Endothelial cell of umbilical vein (primary cell): ENCODE data around the gene ANKS1A. TPM values are rescaled to one million over a fixed set of nuclear protein-coding genes. Genes with fewer than 3 reads are reported as not detected.
"Not testable (repeated sequence)": the region's sequence is repeated elsewhere in the genome, so short reads cannot be mapped to it uniquely, and the experiment has no call there.

Experiments used
- BruUV-seq: library from RNA; stranded (reverse); fragments of 400-500 nt; replicated peaks from 2 replicates; lab custom pipeline; 2021; lab: Mats Ljungman, UMichigan
- CTCF ChIA-PET: fragments of 300-600, 350-600 bp; sonication (Branson Sonifier 250); formaldehyde crosslinking; loops from one replicate; lab custom pipeline; 2021; ENCODE audit warnings: antibody characterized with exemption, inconsistent platforms; lab: Charles Lee
- POLR2A ChIA-PET: fragments of 300-600, 350-600 bp; sonication (Branson Sonifier 250); formaldehyde crosslinking; loops from one replicate; lab custom pipeline; 2021; ENCODE audit warnings: antibody characterized with exemption, inconsistent platforms; lab: Charles Lee
- DNase-seq: peaks from one replicate; pipeline ENCODE4 v3.0.0-alpha.2; 2011; ENCODE audit warnings: low read depth, low spot score
- FAIRE-seq: peaks from 2 replicates; lab custom pipeline; 2011; peaks lifted over from hg19 to GRCh38; lab: Jason Lieb, UNC
- H2AFZ ChIP-seq: 2 replicates; pipeline ENCODE4 v1.6.0; 2012; ENCODE audit warnings: low read depth, low read length, control low read depth, inconsistent platforms
- H3K27ac ChIP-seq: 2 replicates; pipeline ENCODE4 v1.5.1; 2011; ENCODE audit warnings: low read depth, mild to moderate bottlenecking, control low read depth, low read length, moderate library complexity; ENCODE audit not compliant: insufficient read depth
- H3K27me3 ChIP-seq, 2 experiments: 2 replicates each; pipeline versions ENCODE4 v1.6.0 to v1.6.1; 2011; ENCODE audit warnings: low read length in 2 of 2, mixed read lengths in 1 of 2; ENCODE audit not compliant: control insufficient read depth in 2 of 2, insufficient read depth in 2 of 2
- H3K36me3 ChIP-seq, 2 experiments: 2 replicates in 1 of 2; 3 replicates in 1 of 2; pipeline ENCODE4 v1.5.1; 2011; ENCODE audit warnings: low read length in 2 of 2, mild to moderate bottlenecking in 1 of 2, moderate library complexity in 1 of 2; ENCODE audit not compliant: control insufficient read depth in 2 of 2, insufficient read depth in 2 of 2; ENCODE audit errors: extremely low read depth in 1 of 2
- H3K4me1 ChIP-seq: 3 replicates; pipeline ENCODE4 v1.5.1; 2011; ENCODE audit warnings: mild to moderate bottlenecking, low read length; ENCODE audit not compliant: control insufficient read depth, insufficient read depth; ENCODE audit errors: extremely low read depth
- H3K4me2 ChIP-seq: 2 replicates; pipeline ENCODE4 v1.6.1; 2011; ENCODE audit warnings: low read length, control low read depth, mixed read lengths; ENCODE audit not compliant: insufficient read depth
- H3K4me3 ChIP-seq, 3 experiments: fragments of 200-600 bp in 1 of 3; sonication (generic), shearing (Covaris generic) in 1 of 3; replicated peaks in 1 of 3; 2 replicates each; pipeline ENCODE4 v1.5.1; 2011 to 2016; ENCODE audit warnings: control low read depth in 3 of 3, low read length in 3 of 3, mild to moderate bottlenecking in 2 of 3, inconsistent platforms in 1 of 3, low read depth in 1 of 3, moderate library complexity in 1 of 3; ENCODE audit not compliant: insufficient read depth in 1 of 3
- H3K79me2 ChIP-seq: 2 replicates; pipeline ENCODE4 v1.6.0; 2012; ENCODE audit warnings: low read length, inconsistent platforms; ENCODE audit not compliant: control insufficient read depth, insufficient read depth
- H3K9ac ChIP-seq: replicated peaks from 2 replicates; pipeline ENCODE3; 2011; ENCODE audit warnings: low read length, control low read depth; ENCODE audit not compliant: insufficient read depth; ENCODE audit errors: extremely low read depth
- H3K9me1 ChIP-seq: replicated peaks from 3 replicates; pipeline ENCODE4 v1.6.0; 2011; ENCODE audit warnings: mild to moderate bottlenecking, low read length; ENCODE audit not compliant: control insufficient read depth, insufficient read depth; ENCODE audit errors: extremely low read depth
- H3K9me3 ChIP-seq: replicated peaks from 2 replicates; pipeline ENCODE4 v1.5.1; 2012; ENCODE audit warnings: low read length, inconsistent platforms; ENCODE audit not compliant: control insufficient read depth, insufficient read depth
- H4K20me1 ChIP-seq: replicated peaks from 2 replicates; pipeline ENCODE3; 2011; ENCODE audit warnings: mild to moderate bottlenecking, low read length; ENCODE audit not compliant: control insufficient read depth, insufficient read depth; ENCODE audit errors: extremely low read depth
- EZH2 ChIP-seq: IDR thresholded peaks from 2 replicates; pipeline ENCODE4 v1.6.1; 2012; ENCODE audit warnings: borderline replicate concordance, low read depth, mild to moderate bottlenecking, moderate library complexity, low read length, inconsistent platforms; ENCODE audit not compliant: severe bottlenecking
- FOS ChIP-seq: IDR thresholded peaks from 2 replicates; pipeline ENCODE4 v1.6.1; 2011; ENCODE audit warnings: mild to moderate bottlenecking, low read length, moderate library complexity, borderline replicate concordance; ENCODE audit not compliant: insufficient read depth
- GATA2 ChIP-seq: IDR thresholded peaks from 2 replicates; pipeline ENCODE4 v1.7.0; 2011; ENCODE audit warnings: low read depth, mild to moderate bottlenecking, moderate library complexity, mixed read lengths, low read length; ENCODE audit not compliant: insufficient read length, insufficient read depth
- JUN ChIP-seq: IDR thresholded peaks from 2 replicates; pipeline ENCODE4 v1.6.1; 2011; ENCODE audit warnings: borderline replicate concordance, low read depth; ENCODE audit not compliant: insufficient read length, insufficient read depth
- MYC ChIP-seq: IDR thresholded peaks from one replicate; pipeline ENCODE4 v1.6.1; 2011; ENCODE audit warnings: mild to moderate bottlenecking, low read depth, low read length
- POLR2A ChIP-seq: IDR thresholded peaks from 2 replicates; pipeline ENCODE4 v1.6.1; 2012; ENCODE audit warnings: low read depth, mild to moderate bottlenecking, control low read depth, low read length
- POLR2AphosphoS5 ChIP-seq: IDR thresholded peaks from 2 replicates; pipeline ENCODE4 v1.6.1; 2012; ENCODE audit warnings: low read depth, mild to moderate bottlenecking, control low read depth, low read length, moderate library complexity; ENCODE audit not compliant: insufficient read depth
- dilution Hi-C: fragments of 300-500 bp; cut with MboI; formaldehyde crosslinking; loops from one replicate; pipeline ENCODE4 v1.15.0; 2019; ENCODE audit warnings: low sequenced_read_pairs; ENCODE audit not compliant: extremely low pct_ligation_motif_present
- intact Hi-C: fragments of 100-400 bp; cut with micrococcal nuclease; formaldehyde crosslinking; loops from one replicate; pipeline ENCODE4 v1.10.0; 2022
- polyA plus RNA-seq, 4 experiments: library from polyadenylated mRNA; depleted of rRNA in 3 of 4; stranded (reverse) in 3 of 4; unstranded in 1 of 4; fragments of >200 nt; gene quantifications; 2 replicates each; pipeline versions ENCODE4 v1.2.1 to v1.2.3, GENCODE V29; 2011 to 2012; ENCODE audit warnings: missing spikeins in 1 of 4
- total RNA-seq: library from RNA; stranded (reverse); gene quantifications from 2 replicates; pipeline ENCODE4 v1.2.3, GENCODE V29; 2021
- TF ChIP-seq, protein P1 (sequence below): IDR thresholded peaks from 2 replicates; pipeline ENCODE4 v1.6.1; 2011; ENCODE audit not compliant: insufficient read depth, insufficient read length
- TF ChIP-seq, protein P2 (sequence below), 2 donors: IDR thresholded peaks; 1 replicate in 1 of 2; 2 replicates in 1 of 2; pipeline ENCODE4 v1.5.1; 2011; ENCODE audit warnings: low read length in 2 of 2, mild to moderate bottlenecking in 2 of 2, moderate library complexity in 2 of 2, control low read depth in 1 of 2, inconsistent platforms in 1 of 2, low read depth in 1 of 2; ENCODE audit not compliant: insufficient read depth in 1 of 2; ENCODE audit errors: extremely low read depth in 1 of 2

ANKS1A gene
- total and polyA plus RNA-seq, 2 donors (not counting 3 experiments of a cell fraction or from before 2014, with no cell fraction given), result 8.9 to 26.1 TPM

DNA sequence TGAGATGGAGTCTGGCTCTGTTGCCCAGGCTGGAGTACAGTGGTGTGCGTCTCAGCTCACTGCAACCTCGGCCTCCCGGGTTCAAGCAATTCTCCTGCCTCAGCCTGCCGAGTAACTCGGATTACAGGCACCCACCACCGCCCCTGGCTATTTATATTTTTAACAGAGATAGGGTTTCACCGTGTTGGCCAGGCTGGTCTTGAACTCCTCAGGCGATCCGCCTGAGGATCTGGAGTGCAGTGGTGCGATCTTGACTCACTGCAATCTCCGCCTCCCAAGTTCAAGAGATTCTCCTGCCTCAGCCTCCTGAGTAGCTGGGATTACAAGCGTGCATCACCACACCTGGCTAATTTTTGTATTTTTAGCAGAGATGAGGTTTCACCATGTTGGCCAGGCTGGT lies 43.1 kb downstream of the ANKS1A start:
- H2AFZ ChIP-seq, CTCF ChIA-PET, H4K20me1 ChIP-seq, H3K36me3 ChIP-seq, H3K4me1 ChIP-seq, DNase-seq, dilution Hi-C loops, POLR2A ChIA-PET, BruUV-seq, H3K9me1 ChIP-seq, H3K9ac ChIP-seq, H3K4me3 ChIP-seq, H3K4me2 ChIP-seq, FAIRE-seq, H3K27me3 ChIP-seq, intact Hi-C loops, H3K79me2 ChIP-seq, H3K9me3 ChIP-seq, H3K27ac ChIP-seq: not testable (repeated sequence)

DNA sequence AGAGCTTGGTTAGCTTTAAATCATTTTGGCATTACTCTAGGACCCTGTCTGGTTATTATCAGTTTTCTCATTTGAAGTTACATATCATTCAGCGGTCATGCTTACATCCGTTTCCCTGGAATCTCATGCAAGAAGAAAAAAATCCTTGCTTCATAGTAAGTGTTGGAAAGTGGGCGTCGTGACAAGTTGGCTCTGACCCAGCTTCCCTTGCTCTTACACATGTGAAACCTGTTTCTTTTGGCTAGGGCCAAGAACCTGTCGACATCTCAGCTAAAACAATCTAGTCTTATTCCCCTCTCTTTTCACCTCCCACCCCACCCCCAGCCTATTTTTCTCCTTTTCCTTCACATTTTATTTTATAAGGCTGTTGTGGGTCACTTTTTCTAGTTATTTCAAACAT lies 45.5 kb downstream of the ANKS1A start:
- H3K79me2 ChIP-seq, result no peaks in the 10 kb centered on the region
- TF ChIP-seq, protein P1, sequence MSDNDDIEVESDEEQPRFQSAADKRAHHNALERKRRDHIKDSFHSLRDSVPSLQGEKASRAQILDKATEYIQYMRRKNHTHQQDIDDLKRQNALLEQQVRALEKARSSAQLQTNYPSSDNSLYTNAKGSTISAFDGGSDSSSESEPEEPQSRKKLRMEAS, result no peak
- TF ChIP-seq FOS (no peak), GATA2 (no peak), EZH2 (no peak), MYC (no peak), JUN (no peak), POLR2AphosphoS5 (no peak), POLR2A (no peak)
- TF ChIP-seq, protein P2, sequence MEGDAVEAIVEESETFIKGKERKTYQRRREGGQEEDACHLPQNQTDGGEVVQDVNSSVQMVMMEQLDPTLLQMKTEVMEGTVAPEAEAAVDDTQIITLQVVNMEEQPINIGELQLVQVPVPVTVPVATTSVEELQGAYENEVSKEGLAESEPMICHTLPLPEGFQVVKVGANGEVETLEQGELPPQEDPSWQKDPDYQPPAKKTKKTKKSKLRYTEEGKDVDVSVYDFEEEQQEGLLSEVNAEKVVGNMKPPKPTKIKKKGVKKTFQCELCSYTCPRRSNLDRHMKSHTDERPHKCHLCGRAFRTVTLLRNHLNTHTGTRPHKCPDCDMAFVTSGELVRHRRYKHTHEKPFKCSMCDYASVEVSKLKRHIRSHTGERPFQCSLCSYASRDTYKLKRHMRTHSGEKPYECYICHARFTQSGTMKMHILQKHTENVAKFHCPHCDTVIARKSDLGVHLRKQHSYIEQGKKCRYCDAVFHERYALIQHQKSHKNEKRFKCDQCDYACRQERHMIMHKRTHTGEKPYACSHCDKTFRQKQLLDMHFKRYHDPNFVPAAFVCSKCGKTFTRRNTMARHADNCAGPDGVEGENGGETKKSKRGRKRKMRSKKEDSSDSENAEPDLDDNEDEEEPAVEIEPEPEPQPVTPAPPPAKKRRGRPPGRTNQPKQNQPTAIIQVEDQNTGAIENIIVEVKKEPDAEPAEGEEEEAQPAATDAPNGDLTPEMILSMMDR (IDR thresholded peaks at IDR 0.05; ENCODE audit: extremely low read depth in 1 of 2, insufficient read depth in 1 of 2, low read depth in 1 of 2, low read length in 2 of 2), result no peak
- H3K27me3 ChIP-seq, result no peaks in the 10 kb centered on the region
- H3K4me2 ChIP-seq, result no peak overlapping the region
- no peak overlapping the region for H2AFZ ChIP-seq
- dilution Hi-C loops (no loop called here), intact Hi-C loops (no loop called here)
- DNase-seq (peak; percentile 96), FAIRE-seq (no peak)
- H3K4me1 ChIP-seq, result no peaks in the 10 kb centered on the region
- H3K9ac ChIP-seq, result no peak overlapping the region
- H4K20me1 ChIP-seq, result no peaks in the 10 kb centered on the region
- no TSS peak for BruUV-seq
- no peak overlapping the region for H3K27ac ChIP-seq
- POLR2A ChIA-PET, result no interaction called here
- H3K9me3 ChIP-seq, result no peaks in the 10 kb centered on the region
- no peaks in the 10 kb centered on the region for H3K36me3 ChIP-seq
- no peak overlapping the region for H3K4me3 ChIP-seq
- H3K9me1 ChIP-seq, result no peaks in the 10 kb centered on the region
- CTCF ChIA-PET, result no interaction called here
